CD4-positive, alpha-beta T cell treated with Interleukin-6 at 100 ng/mL for 8 hours (primary cell): ENCODE measurements around the gene TMEM125.

Source experiments
- DNase-seq: peaks from one replicate; pipeline ENCODE4 v3.0.0-alpha.2; 2020; ENCODE audit warnings: mixed read lengths, low spot score

The TMEM125 gene

GRCh38 chr1:43247256-43247921 is 22.4 kb upstream of the TMEM125 start:
- no peak for DNase-seq

- no peak for DNase-seq
Measured at GRCh38 chr1:43250351-43250761, 19.4 kb upstream of the TMEM125 start.

- no peak for DNase-seq
Measured at GRCh38 chr1:43251024-43251423, 18.8 kb upstream of the TMEM125 start.

- DNase-seq: no peak
Measured at GRCh38 chr1:43252225-43252624, 17.6 kb upstream of the TMEM125 start.

- no peak for DNase-seq
Measured at GRCh38 chr1:43253173-43253572, 16.6 kb upstream of the TMEM125 start.

GRCh38 chr1:43253876-43254275 is 15.9 kb upstream of the TMEM125 start:
- DNase-seq: no peak

GRCh38 chr1:43255438-43256210 is 14.2 kb upstream of the TMEM125 start:
- DNase-seq: no peak

GRCh38 chr1:43256675-43257570 is 12.9 kb upstream of the TMEM125 start:
- DNase-seq: no peak

- DNase-seq: no peak
Measured at GRCh38 chr1:43258370-43258769, 11.4 kb upstream of the TMEM125 start.

- DNase-seq: no peak
Measured at GRCh38 chr1:43265431-43265830, 4.4 kb upstream of the TMEM125 start.

- no peak for DNase-seq
Measured at GRCh38 chr1:43266881-43267280, 2.9 kb upstream of the TMEM125 start.

- no peak for DNase-seq
Measured at GRCh38 chr1:43267291-43267805, 2.4 kb upstream of the TMEM125 start.

GRCh38 chr1:43267818-43268425 is 1.9 kb upstream of the TMEM125 start:
- no peak for DNase-seq

GRCh38 chr1:43270421-43271095 is 775 bp downstream of the TMEM125 start:
- DNase-seq: no peak

- DNase-seq: no peak
Measured at GRCh38 chr1:43271186-43272118, 1.7 kb downstream of the TMEM125 start.

GRCh38 chr1:43272161-43272560 is 2.4 kb downstream of the TMEM125 start:
- no peak for DNase-seq

GRCh38 chr1:43272576-43273571 is 3.1 kb downstream of the TMEM125 start:
- no peak for DNase-seq

GRCh38 chr1:43273708-43274107 is 3.9 kb downstream of the TMEM125 start:
- DNase-seq: no peak
